LNCAP (cell line): ENCODE measurements around the gene FAM209B.
A peak's percentile ranks its signal among the peaks of the same experiment; 100 is the strongest.
"Not testable (repeated sequence)": the region's sequence is repeated elsewhere in the genome, so short reads cannot be mapped to it uniquely, and the experiment has no call there.

Experiments used
- CTCF ChIP-seq: fragments of 450-650 bp; IDR thresholded peaks from 2 replicates; pipeline ENCODE4 v1.5.1; 2017; ENCODE audit warnings: mild to moderate bottlenecking

FAM209B gene, protein sequence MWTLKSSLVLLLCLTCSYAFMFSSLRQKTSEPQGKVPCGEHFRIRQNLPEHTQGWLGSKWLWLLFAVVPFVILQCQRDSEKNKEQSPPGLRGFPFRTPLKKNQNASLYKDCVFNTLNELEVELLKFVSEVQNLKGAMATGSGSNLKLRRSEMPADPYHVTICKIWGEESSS

DNA sequence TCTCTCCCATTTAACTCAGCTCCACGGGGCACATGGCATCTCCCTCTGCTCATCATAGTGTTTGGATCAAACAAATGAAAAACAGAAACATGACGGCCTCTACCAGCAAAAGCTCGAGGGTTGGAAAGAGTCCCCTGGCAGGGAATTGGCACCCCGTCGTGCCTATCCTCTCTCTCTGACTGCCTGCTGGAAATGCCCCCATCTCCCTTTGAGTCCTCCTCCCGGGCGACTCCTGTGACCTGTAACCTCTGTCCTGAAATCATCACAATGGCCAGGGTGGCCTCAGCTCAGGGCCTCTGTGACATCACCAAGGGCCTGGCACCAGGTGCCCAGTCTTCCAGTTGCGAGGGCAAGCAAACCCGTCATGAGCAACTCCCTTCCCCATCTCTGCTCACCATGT is at the start of gene FAM209B:
Gene FAM209B, plus strand, starts transcription at position 301 of the 400 bp plus-strand sequence. Its CDS starts 96 bp downstream, at position 397.
- TF ChIP-seq CTCF: not testable (repeated sequence)

DNA sequence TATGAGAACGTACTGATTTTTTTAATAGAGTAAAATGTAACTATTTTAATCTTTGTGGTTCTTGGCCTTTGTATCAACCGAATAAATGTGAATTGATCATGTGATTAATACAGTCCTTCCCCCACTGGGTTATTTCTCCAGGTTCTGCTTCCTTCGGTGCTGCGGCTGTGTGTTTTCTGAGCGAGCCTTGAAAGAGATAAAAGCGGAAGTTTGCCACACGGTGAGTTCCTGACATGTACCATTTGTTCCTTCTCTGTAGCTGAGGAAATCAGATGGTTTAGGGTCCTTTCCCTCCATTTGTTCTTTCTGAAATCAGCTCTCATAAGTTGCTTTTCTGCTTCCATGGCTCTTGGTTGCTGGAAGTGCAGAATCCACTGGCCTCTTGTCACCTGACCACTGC is 49.1 kb upstream of the FAM209B start:
- TF ChIP-seq CTCF: no peak

- TF ChIP-seq CTCF: no peak
Observed at GRCh38 chr20:56487216-56487615, 45.8 kb upstream of the FAM209B start.

GRCh38 chr20:56488566-56488965 is 44.5 kb upstream of the FAM209B start:
- no peak for TF ChIP-seq CTCF

GRCh38 chr20:56501116-56501515 is 31.9 kb upstream of the FAM209B start:
- no peak for TF ChIP-seq CTCF

- no peak for TF ChIP-seq CTCF
Observed at GRCh38 chr20:56503916-56504315, 29.1 kb upstream of the FAM209B start.

GRCh38 chr20:56504373-56505005 is 28.6 kb upstream of the FAM209B start:
- peak; percentile 45 for TF ChIP-seq CTCF
